ENCODE measurements around the gene POLR3E.

GRCh38 chr16:22291860-22292318 is 5.3 kb upstream of the POLR3E start:
- no peak for TF ChIP-seq CTCF (conservative IDR thresholded peaks at IDR 0.05; ENCODE audit: low read depth, low read length)
- TF ChIP-seq EZH2 (IDR thresholded peaks at IDR 0.05; ENCODE audit: borderline replicate concordance, low read depth, low read length, poor library complexity, severe bottlenecking), result no peak

Data from A673 (cell line).